ENCODE results near the gene DNAH3.

Gene DNAH3

DNA sequence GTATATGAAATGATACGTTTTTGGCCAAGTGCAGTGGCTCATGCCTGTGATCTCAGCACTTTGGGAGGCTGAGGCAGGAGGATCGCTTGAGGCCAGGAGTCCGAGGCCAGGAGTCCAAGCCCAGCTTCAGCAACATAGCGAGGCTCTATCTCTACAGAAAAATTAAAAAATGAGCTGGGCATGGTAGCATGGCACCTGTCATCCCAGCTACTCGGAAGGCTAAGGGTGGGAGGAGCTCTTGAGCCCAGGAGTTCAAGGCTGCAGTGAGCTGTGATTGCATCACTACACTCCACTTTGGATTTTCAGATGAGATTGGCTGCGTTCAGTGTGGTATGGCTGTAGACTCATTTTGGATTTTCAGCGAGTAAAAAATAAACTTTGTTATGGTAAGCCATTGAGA lies 112.4 kb downstream of the DNAH3 start:
- POLR2A ChIA-PET (ENCODE audit: low non-redundant PET), result no interaction called here
- CTCF ChIA-PET, result no interaction called here
- no peak overlapping the region for H3K27ac ChIP-seq
- no peak for TF ChIP-seq CTCF (conservative IDR thresholded peaks at IDR 0.05; ENCODE audit: low read depth)
- DNase-seq (ENCODE audit: low spot score), result no peak

- TF ChIP-seq CTCF (conservative IDR thresholded peaks at IDR 0.05; ENCODE audit: low read depth), result no peak
- H3K27ac ChIP-seq, result no peak overlapping the region
- CTCF ChIA-PET, result no interaction called here
- POLR2A ChIA-PET (ENCODE audit: low non-redundant PET), result no interaction called here
- no peak for DNase-seq (ENCODE audit: low spot score)
Observed at GRCh38 chr16:21037736-21038135, 112.9 kb downstream of the DNAH3 start.

- ChIA-PET CTCF (no interaction called here), POLR2A (ENCODE audit: low non-redundant PET) (no interaction called here)
- no peak for DNase-seq (ENCODE audit: low spot score)
- no peak for TF ChIP-seq CTCF (conservative IDR thresholded peaks at IDR 0.05; ENCODE audit: low read depth)
- H3K27ac ChIP-seq, result no peak overlapping the region
Observed at GRCh38 chr16:21037168-21037567, 113.5 kb downstream of the DNAH3 start.

- POLR2A ChIA-PET (ENCODE audit: low non-redundant PET), result no interaction called here
- DNase-seq (ENCODE audit: low spot score), result no peak
- CTCF ChIA-PET, result no interaction called here
- no peak overlapping the region for H3K27ac ChIP-seq
- no peak for TF ChIP-seq CTCF (conservative IDR thresholded peaks at IDR 0.05; ENCODE audit: low read depth)
Observed at GRCh38 chr16:21036471-21036870, 114.2 kb downstream of the DNAH3 start.

DNA sequence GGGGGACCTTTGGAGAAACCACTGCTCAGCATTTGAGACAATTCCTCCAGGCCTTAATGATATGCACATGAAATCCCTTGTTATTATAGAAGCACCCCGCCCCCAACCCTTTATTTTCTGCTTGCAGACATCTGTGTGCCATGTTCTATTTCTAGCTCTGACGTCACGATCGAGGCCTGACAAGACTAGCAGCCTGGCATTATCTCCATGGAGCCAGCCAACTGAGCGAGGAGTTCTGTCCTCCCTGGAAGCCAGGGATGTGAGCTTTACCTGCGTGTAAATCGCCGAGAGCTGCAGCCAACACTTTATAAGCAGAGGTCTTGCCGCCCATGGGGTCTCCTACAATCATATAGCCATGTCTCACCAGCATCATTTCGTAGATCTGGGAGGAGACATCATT lies 116.9 kb downstream of the DNAH3 start:
- no peak for TF ChIP-seq CTCF (conservative IDR thresholded peaks at IDR 0.05; ENCODE audit: low read depth)
- ChIA-PET CTCF (no interaction called here), POLR2A (ENCODE audit: low non-redundant PET) (no interaction called here)
- no peak for DNase-seq (ENCODE audit: low spot score)
- no peak overlapping the region for H3K27ac ChIP-seq

DNA sequence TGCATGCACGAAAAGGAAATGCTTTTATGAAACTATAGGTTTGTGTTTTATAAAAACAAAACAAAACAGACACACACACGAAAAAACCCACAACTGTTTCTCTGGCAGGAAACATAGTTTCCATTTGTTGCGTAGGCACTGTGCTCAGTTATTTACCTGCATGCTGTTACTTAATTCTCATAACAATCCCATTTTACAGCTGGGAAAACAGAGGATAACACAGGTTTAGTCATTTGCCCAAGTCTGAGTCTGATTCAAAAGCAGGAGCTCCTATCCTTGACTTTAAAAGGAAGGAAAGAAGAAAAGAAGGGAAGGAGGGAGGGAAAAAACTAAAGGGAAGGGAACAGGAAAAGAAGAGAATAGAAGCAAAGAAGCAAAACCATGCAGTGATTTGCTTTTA lies 117.4 kb downstream of the DNAH3 start:
- no peak for DNase-seq (ENCODE audit: low spot score)
- no peak overlapping the region for H3K27ac ChIP-seq
- TF ChIP-seq CTCF (conservative IDR thresholded peaks at IDR 0.05; ENCODE audit: low read depth), result no peak
- CTCF ChIA-PET, result interaction anchor here (0.7 kb wide), 1 partner anchor 41 kb away, joined by 8 read pairs; no protein-coding TSS in a partner anchor
- POLR2A ChIA-PET (ENCODE audit: low non-redundant PET), result no interaction called here

- ChIA-PET POLR2A (ENCODE audit: low non-redundant PET) (no interaction called here), CTCF (interaction anchor here (0.7 kb wide), 1 partner anchor 906 kb away, joined by 7 read pairs; no protein-coding TSS in a partner anchor)
Observed at GRCh38 chr16:21028728-21029127, 121.9 kb downstream of the DNAH3 start.

More at GRCh38 chr16:21028728-21029127, 121.9 kb downstream of the DNAH3 start:
- no peak overlapping the region for H3K27ac ChIP-seq
- no peak for DNase-seq (ENCODE audit: low spot score)
- TF ChIP-seq CTCF (conservative IDR thresholded peaks at IDR 0.05; ENCODE audit: low read depth), result no peak
